Neural cell (in vitro differentiated cells): Measurements from ENCODE around the gene HES6. TPM values are rescaled to one million over a fixed set of nuclear protein-coding genes. Genes with fewer than 3 reads are reported as not detected.

Source experiments
- H2AFZ ChIP-seq: fragments of 200-600, 300-800 bp; sonication (generic), shearing (Covaris generic); 2 replicates; pipeline ENCODE4 v1.6.0; 2014; ENCODE audit warnings: low read depth, mild to moderate bottlenecking, antibody characterized with exemption, low read length, moderate library complexity
- H3F3A ChIP-seq: fragments of 200-600 bp; shearing (Covaris generic); 2 replicates; pipeline ENCODE4 v1.6.1; 2016; ENCODE audit warnings: mild to moderate bottlenecking, moderate library complexity, mixed read lengths, antibody characterized with exemption, low read length; ENCODE audit not compliant: insufficient read depth, poor library complexity, severe bottlenecking
- H3K27ac ChIP-seq: fragments of 200-600, 300-800 bp; sonication (generic), shearing (Covaris generic); 2 replicates; pipeline ENCODE4 v1.5.1; 2014; ENCODE audit warnings: mild to moderate bottlenecking, low read length, moderate library complexity
- H3K27me3 ChIP-seq: fragments of 300-800, 200-600 bp; sonication (generic), shearing (Covaris generic); 2 replicates; pipeline ENCODE4 v1.6.0; 2014; ENCODE audit warnings: mild to moderate bottlenecking, low read depth, low read length, moderate library complexity; ENCODE audit not compliant: insufficient read depth
- H3K36me3 ChIP-seq: fragments of 300-800, 200-600 bp; sonication (generic), shearing (Covaris generic); 2 replicates; pipeline ENCODE4 v1.5.1; 2014; ENCODE audit warnings: mild to moderate bottlenecking, antibody characterized with exemption, low read length, moderate library complexity; ENCODE audit not compliant: insufficient read depth
- H3K4me2 ChIP-seq: fragments of 300-800, 200-600 bp; sonication (generic), shearing (Covaris generic); 2 replicates; pipeline ENCODE4 v1.6.0; 2014; ENCODE audit warnings: mild to moderate bottlenecking, low read length
- H3K4me3 ChIP-seq: fragments of 300-800, 200-600 bp; sonication (generic), shearing (Covaris generic); 2 replicates; pipeline ENCODE4 v1.5.1; 2014; ENCODE audit warnings: mild to moderate bottlenecking, low read length, moderate library complexity
- H3K79me2 ChIP-seq: fragments of 200-600 bp; shearing (Covaris generic); replicated peaks from 2 replicates; pipeline ENCODE4 v1.6.0; 2014; ENCODE audit warnings: mild to moderate bottlenecking, low read length, moderate library complexity; ENCODE audit not compliant: insufficient read depth
- H3K9ac ChIP-seq: fragments of 300-800, 200-600 bp; sonication (generic), shearing (Covaris generic); 2 replicates; pipeline ENCODE4 v1.6.1; 2016; ENCODE audit warnings: mild to moderate bottlenecking, low read length, mixed read lengths
- H3K9me2 ChIP-seq: fragments of 200-600 bp; shearing (Covaris generic); 2 replicates; pipeline ENCODE4 v1.6.1; 2016; ENCODE audit warnings: mild to moderate bottlenecking, low read length, mixed read lengths; ENCODE audit not compliant: insufficient read depth
- H3K9me3 ChIP-seq: fragments of 200-600, 300-800 bp; sonication (generic), shearing (Covaris generic); 2 replicates; pipeline ENCODE4 v1.6.1; 2016; ENCODE audit warnings: mild to moderate bottlenecking, mixed run types, low read length, moderate library complexity, mixed read lengths
- H4K20me1 ChIP-seq: fragments of 200-600 bp; shearing (Covaris generic); 2 replicates; pipeline ENCODE4 v1.6.1; 2016; ENCODE audit warnings: mild to moderate bottlenecking, mixed run types; ENCODE audit not compliant: insufficient read depth
- CTCF ChIP-seq: fragments of 450-650 bp; IDR thresholded peaks from 2 replicates; pipeline ENCODE4 v1.5.1; 2014; ENCODE audit warnings: antibody characterized with exemption, mild to moderate bottlenecking, moderate library complexity; ENCODE audit not compliant: poor library complexity, severe bottlenecking
- EP300 ChIP-seq: fragments of 450-650 bp; conservative IDR thresholded peaks from 2 replicates; pipeline ENCODE4 v1.6.1; 2014; ENCODE audit warnings: antibody characterized with exemption, mild to moderate bottlenecking, moderate library complexity; ENCODE audit not compliant: poor library complexity, severe bottlenecking
- EZH2 ChIP-seq: fragments of 200-600, 300-800 bp; shearing (Covaris generic), sonication (generic); IDR thresholded peaks from 2 replicates; pipeline ENCODE4 v1.6.1; 2014; ENCODE audit warnings: antibody characterized with exemption, low read length, borderline replicate concordance, mild to moderate bottlenecking; ENCODE audit not compliant: insufficient read depth, poor library complexity, severe bottlenecking
- MXI1 ChIP-seq: fragments of 450-650 bp; conservative IDR thresholded peaks from 2 replicates; pipeline ENCODE4 v1.6.1; 2014; ENCODE audit warnings: antibody characterized with exemption, mild to moderate bottlenecking; ENCODE audit not compliant: poor library complexity, severe bottlenecking
- POLR2AphosphoS5 ChIP-seq: IDR thresholded peaks from 2 replicates; pipeline ENCODE4 v1.6.1; 2012
- RAD21 ChIP-seq: fragments of 450-650 bp; conservative IDR thresholded peaks from 2 replicates; pipeline ENCODE4 v1.6.1; 2014; ENCODE audit warnings: antibody characterized with exemption, mild to moderate bottlenecking, moderate library complexity
- REST ChIP-seq: IDR thresholded peaks from 2 replicates; pipeline ENCODE4 v1.6.1; 2012; ENCODE audit warnings: borderline replicate concordance
- SMC3 ChIP-seq: fragments of 450-650 bp; conservative IDR thresholded peaks from 2 replicates; pipeline ENCODE4 v1.6.1; 2014; ENCODE audit warnings: antibody characterized with exemption, mild to moderate bottlenecking, moderate library complexity; ENCODE audit not compliant: poor library complexity
- TAF1 ChIP-seq: IDR thresholded peaks from 2 replicates; pipeline ENCODE4 v1.6.1; 2012; ENCODE audit warnings: low read depth
- polyA plus RNA-seq: library from polyadenylated mRNA; depleted of rRNA; stranded (reverse); fragments of >200 nt; gene quantifications from 2 replicates; pipeline ENCODE4 v1.2.3, GENCODE V29; 2014

The HES6 gene
- polyA plus RNA-seq, 1 donor from 2014 or later, result 236 TPM

GRCh38 chr2:238233625-238234024 lies 6.2 kb downstream of the HES6 start:
- Histone ChIP-seq H3K27me3 (peaks cover 6% of the 10 kb centered on the region), H2AFZ (no peak overlapping the region), H3K36me3 (no peaks in the 10 kb centered on the region), H3K9me2 (no peaks in the 10 kb centered on the region), H3F3A (no peaks in the 10 kb centered on the region), H3K4me2 (no peak overlapping the region), H3K79me2 (peaks cover 6% of the 10 kb centered on the region), H3K9me3 (no peaks in the 10 kb centered on the region), H3K27ac (no peak overlapping the region), H4K20me1 (no peaks in the 10 kb centered on the region), H3K4me3 (no peak overlapping the region), H3K9ac (no peak overlapping the region)
- TF ChIP-seq MXI1 (no peak), EP300 (no peak), SMC3 (no peak), POLR2AphosphoS5 (no peak), RAD21 (no peak), TAF1 (no peak), EZH2 (no peak), REST (no peak), CTCF (no peak)

GRCh38 chr2:238231809-238232208 lies 8.0 kb downstream of the HES6 start:
- no peak overlapping the region for H3K27ac ChIP-seq
- no peak overlapping the region for H3K4me2 ChIP-seq
- H3K9ac ChIP-seq, result no peak overlapping the region

More at GRCh38 chr2:238231809-238232208, 8.0 kb downstream of the HES6 start:
- Histone ChIP-seq H3K9me2 (no peaks in the 10 kb centered on the region), H3K36me3 (no peaks in the 10 kb centered on the region), H3K27me3 (peaks cover 6% of the 10 kb centered on the region), H3F3A (no peaks in the 10 kb centered on the region), H2AFZ (no peak overlapping the region), H3K79me2 (no peaks in the 10 kb centered on the region), H4K20me1 (no peaks in the 10 kb centered on the region), H3K9me3 (no peaks in the 10 kb centered on the region), H3K4me3 (peak overlapping the region; percentile 68)
- no peak for TF ChIP-seq TAF1
- no peak for TF ChIP-seq SMC3
- TF ChIP-seq CTCF, result no peak
- TF ChIP-seq REST, result no peak
- TF ChIP-seq RAD21, result no peak
- no peak for TF ChIP-seq EZH2
- TF ChIP-seq POLR2AphosphoS5, result no peak
